SU-DHL-6 (cell line): ENCODE results near the gene MICAL3.

Experiments
- H2AFZ ChIP-seq: fragments of 200-600 bp; sonication (generic); 2 replicates; pipeline ENCODE4 v1.6.1; 2014; ENCODE audit warnings: low read depth, mild to moderate bottlenecking, moderate library complexity, mixed read lengths, antibody characterized with exemption, low read length; ENCODE audit not compliant: severe bottlenecking
- H3F3A ChIP-seq: fragments of 200-600 bp; shearing (Covaris generic); 2 replicates; pipeline ENCODE4 v1.6.0; 2016; ENCODE audit warnings: antibody characterized with exemption, mild to moderate bottlenecking; ENCODE audit not compliant: insufficient read depth
- H3K27ac ChIP-seq: fragments of 200-600 bp; sonication (generic); 2 replicates; pipeline ENCODE4 v1.5.1; 2016; ENCODE audit warnings: low read depth, mild to moderate bottlenecking, low read length, moderate library complexity, mixed read lengths
- H3K27me3 ChIP-seq: fragments of 200-600 bp; sonication (generic), shearing (Covaris generic); 2 replicates; pipeline ENCODE4 v1.6.0; 2014; ENCODE audit warnings: mild to moderate bottlenecking, low read length
- H3K36me3 ChIP-seq: fragments of 200-600 bp; sonication (generic); 2 replicates; pipeline ENCODE4 v1.6.1; 2014; ENCODE audit warnings: mild to moderate bottlenecking, low read length, mixed read lengths
- H3K4me2 ChIP-seq: fragments of 300-600, 200-600 bp; shearing (Covaris generic), sonication (generic); 2 replicates; pipeline ENCODE4 v1.6.0; 2014; ENCODE audit warnings: low read length, low read depth, mild to moderate bottlenecking; ENCODE audit not compliant: poor library complexity, severe bottlenecking
- H3K4me3 ChIP-seq: fragments of 200-600 bp; sonication (generic); 2 replicates; pipeline ENCODE4 v1.5.1; 2014; ENCODE audit warnings: antibody characterized with exemption, low read length, mild to moderate bottlenecking, mixed read lengths; ENCODE audit not compliant: insufficient read depth, poor library complexity, severe bottlenecking
- H3K79me2 ChIP-seq: fragments of 200-600 bp; sonication (generic); 2 replicates; pipeline ENCODE4 v1.6.1; 2014; ENCODE audit warnings: mild to moderate bottlenecking, low read length, moderate library complexity; ENCODE audit not compliant: insufficient read depth
- H3K9ac ChIP-seq: fragments of 200-600 bp; sonication (generic); 2 replicates; pipeline ENCODE4 v1.7.0; 2014; ENCODE audit warnings: mild to moderate bottlenecking, low read length
- H3K9me2 ChIP-seq: fragments of 200-600 bp; sonication (generic); replicated peaks from 2 replicates; pipeline ENCODE4 v1.6.1; 2014; ENCODE audit warnings: low read length; ENCODE audit not compliant: insufficient read depth
- H3K9me3 ChIP-seq: fragments of 200-600 bp; sonication (generic); 2 replicates; pipeline ENCODE4 v1.6.1; 2014; ENCODE audit warnings: low read length, mixed read lengths; ENCODE audit not compliant: insufficient read depth
- H4K20me1 ChIP-seq: fragments of 200-600 bp; sonication (generic); 2 replicates; pipeline ENCODE4 v1.6.1; 2014; ENCODE audit warnings: low read depth, mild to moderate bottlenecking, antibody characterized with exemption, low read length, moderate library complexity, mixed read lengths
- EZH2phosphoT487 ChIP-seq: fragments of 200-600 bp; sonication (generic), shearing (Covaris generic); conservative IDR thresholded peaks from 2 replicates; pipeline ENCODE4 v1.6.1; 2018; ENCODE audit warnings: mild to moderate bottlenecking, antibody characterized with exemption, low read length, moderate library complexity, mixed read lengths
- TF ChIP-seq, protein P1 (sequence below): fragments of 200-600 bp; sonication (generic); IDR thresholded peaks from one replicate; pipeline ENCODE4 v1.5.1; 2017; ENCODE audit warnings: antibody characterized with exemption, mild to moderate bottlenecking, low read length, moderate library complexity; ENCODE audit not compliant: insufficient read depth, poor library complexity, severe bottlenecking

MICAL3 gene

DNA sequence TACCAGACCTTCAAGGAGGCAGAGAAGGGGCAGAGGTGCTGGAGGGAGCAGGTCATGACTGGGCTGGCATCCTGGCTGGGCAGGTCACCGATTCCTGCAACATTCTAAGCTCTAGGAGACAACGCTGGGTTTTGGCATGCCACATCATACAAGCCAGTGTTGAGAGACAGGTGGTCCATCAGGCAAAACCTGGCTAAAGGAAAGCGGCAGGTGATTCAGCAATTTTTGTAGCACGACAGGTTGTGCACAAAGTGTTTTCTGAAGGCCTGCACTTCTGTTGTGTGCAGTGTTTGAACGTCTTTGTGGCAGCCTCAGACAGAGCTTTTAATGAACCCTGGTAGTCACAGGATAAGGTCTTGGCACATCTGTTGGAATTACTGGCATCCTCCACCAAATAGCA lies 180.2 kb downstream of the MICAL3 start:
- Histone ChIP-seq H3K79me2 (no peaks in the 10 kb centered on the region), H2AFZ (no peak overlapping the region), H3K27me3 (no peaks in the 10 kb centered on the region), H4K20me1 (no peaks in the 10 kb centered on the region), H3K9ac (no peak overlapping the region), H3K4me2 (no peak overlapping the region), H3K9me3 (no peaks in the 10 kb centered on the region), H3K27ac (no peak overlapping the region), H3K9me2 (no peaks in the 10 kb centered on the region), H3K36me3 (no peaks in the 10 kb centered on the region), H3F3A (no peaks in the 10 kb centered on the region), H3K4me3 (no peak overlapping the region)
- no peak for TF ChIP-seq EZH2phosphoT487
- TF ChIP-seq, protein P1, sequence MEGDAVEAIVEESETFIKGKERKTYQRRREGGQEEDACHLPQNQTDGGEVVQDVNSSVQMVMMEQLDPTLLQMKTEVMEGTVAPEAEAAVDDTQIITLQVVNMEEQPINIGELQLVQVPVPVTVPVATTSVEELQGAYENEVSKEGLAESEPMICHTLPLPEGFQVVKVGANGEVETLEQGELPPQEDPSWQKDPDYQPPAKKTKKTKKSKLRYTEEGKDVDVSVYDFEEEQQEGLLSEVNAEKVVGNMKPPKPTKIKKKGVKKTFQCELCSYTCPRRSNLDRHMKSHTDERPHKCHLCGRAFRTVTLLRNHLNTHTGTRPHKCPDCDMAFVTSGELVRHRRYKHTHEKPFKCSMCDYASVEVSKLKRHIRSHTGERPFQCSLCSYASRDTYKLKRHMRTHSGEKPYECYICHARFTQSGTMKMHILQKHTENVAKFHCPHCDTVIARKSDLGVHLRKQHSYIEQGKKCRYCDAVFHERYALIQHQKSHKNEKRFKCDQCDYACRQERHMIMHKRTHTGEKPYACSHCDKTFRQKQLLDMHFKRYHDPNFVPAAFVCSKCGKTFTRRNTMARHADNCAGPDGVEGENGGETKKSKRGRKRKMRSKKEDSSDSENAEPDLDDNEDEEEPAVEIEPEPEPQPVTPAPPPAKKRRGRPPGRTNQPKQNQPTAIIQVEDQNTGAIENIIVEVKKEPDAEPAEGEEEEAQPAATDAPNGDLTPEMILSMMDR, result no peak

DNA sequence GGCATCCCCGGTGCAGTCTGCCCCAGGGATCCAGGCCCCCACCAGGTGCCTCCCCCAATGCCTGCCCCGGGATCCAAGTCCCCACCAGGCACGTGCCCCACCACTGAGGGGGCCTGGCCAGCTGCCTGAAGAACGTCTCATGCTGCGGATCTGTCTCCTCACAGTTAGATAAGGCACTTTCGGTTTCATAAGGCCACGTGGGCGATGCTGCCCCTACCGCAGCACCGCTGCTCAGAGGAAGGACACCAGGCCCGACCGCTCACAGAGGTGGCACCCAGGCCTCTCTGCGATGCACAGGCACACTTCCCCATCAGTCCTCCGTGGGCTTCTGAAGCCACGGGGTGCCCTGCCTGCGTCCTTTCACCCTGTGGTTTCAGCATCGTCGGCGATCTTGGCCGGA lies 182.0 kb downstream of the MICAL3 start:
- Histone ChIP-seq H4K20me1 (no peaks in the 10 kb centered on the region), H3F3A (no peaks in the 10 kb centered on the region), H3K9me2 (no peaks in the 10 kb centered on the region), H3K9ac (no peak overlapping the region), H3K9me3 (no peaks in the 10 kb centered on the region), H3K27ac (no peak overlapping the region), H3K4me3 (no peak overlapping the region), H3K27me3 (no peaks in the 10 kb centered on the region), H3K36me3 (no peaks in the 10 kb centered on the region), H3K79me2 (no peaks in the 10 kb centered on the region), H2AFZ (no peak overlapping the region), H3K4me2 (no peak overlapping the region)
- TF ChIP-seq, protein P1, result no peak
- no peak for TF ChIP-seq EZH2phosphoT487

DNA sequence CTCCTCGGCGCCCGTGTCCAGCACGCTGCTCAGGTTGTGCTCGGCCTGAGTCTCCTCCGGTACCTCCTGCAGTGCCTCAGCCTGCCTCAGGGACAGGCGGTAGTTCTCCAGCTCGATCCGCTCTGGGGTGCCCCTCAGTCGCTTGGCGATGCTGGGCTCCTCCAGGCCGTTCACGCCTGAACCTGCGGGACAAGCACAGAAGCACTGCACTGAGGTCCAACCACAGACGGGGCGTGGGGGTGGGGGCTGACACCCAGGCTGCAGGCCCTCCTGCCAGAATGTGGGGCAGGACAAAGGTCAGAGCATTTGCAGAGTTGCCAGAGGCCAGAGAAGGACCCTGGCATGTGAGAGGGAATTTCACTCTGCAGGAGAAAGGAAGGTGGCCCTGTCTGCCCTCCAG lies 182.5 kb downstream of the MICAL3 start:
- Histone ChIP-seq H3K27ac (no peak overlapping the region), H3K36me3 (no peaks in the 10 kb centered on the region), H3K9ac (no peak overlapping the region), H2AFZ (no peak overlapping the region), H3K27me3 (no peaks in the 10 kb centered on the region), H4K20me1 (no peaks in the 10 kb centered on the region), H3K79me2 (no peaks in the 10 kb centered on the region), H3K4me3 (no peak overlapping the region), H3K9me3 (no peaks in the 10 kb centered on the region), H3K4me2 (no peak overlapping the region), H3F3A (no peaks in the 10 kb centered on the region), H3K9me2 (no peaks in the 10 kb centered on the region)
- TF ChIP-seq, protein P1, result no peak
- TF ChIP-seq EZH2phosphoT487, result no peak
